NCI-H146 (cell line): ENCODE measurements around the gene TPT1.
"Not testable (repeated sequence)": the region's sequence is repeated elsewhere in the genome, so short reads cannot be mapped to it uniquely, and the experiment has no call there.

ENCODE experiments used
- DNase-seq: peaks from one replicate; lab custom pipeline; 2025; lab: John Stamatoyannopoulos, UW

TPT1 gene

DNA sequence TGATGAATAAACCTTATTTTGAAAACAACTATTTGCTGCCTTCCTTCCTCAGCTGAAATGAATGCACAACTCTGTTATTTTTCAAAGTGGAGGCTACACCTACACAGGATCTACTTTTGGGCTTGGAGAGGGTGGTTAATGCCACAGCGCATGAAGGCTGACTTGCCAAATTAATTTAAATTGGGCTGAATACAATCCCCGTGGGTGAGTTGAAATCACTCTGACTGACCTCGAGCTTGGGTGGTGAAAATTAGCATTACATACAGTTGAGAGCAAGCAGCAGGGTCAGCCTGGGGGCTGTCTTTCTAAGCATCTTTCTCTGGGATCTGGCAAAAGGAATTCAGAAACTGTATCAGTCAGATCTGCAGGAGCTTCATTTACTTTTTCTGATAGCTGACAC lies 38.5 kb downstream of the TPT1 start:
- DNase-seq = no peak

GRCh38 chr13:45301263-45301662 lies 39.7 kb downstream of the TPT1 start:
- no peak for DNase-seq

DNA sequence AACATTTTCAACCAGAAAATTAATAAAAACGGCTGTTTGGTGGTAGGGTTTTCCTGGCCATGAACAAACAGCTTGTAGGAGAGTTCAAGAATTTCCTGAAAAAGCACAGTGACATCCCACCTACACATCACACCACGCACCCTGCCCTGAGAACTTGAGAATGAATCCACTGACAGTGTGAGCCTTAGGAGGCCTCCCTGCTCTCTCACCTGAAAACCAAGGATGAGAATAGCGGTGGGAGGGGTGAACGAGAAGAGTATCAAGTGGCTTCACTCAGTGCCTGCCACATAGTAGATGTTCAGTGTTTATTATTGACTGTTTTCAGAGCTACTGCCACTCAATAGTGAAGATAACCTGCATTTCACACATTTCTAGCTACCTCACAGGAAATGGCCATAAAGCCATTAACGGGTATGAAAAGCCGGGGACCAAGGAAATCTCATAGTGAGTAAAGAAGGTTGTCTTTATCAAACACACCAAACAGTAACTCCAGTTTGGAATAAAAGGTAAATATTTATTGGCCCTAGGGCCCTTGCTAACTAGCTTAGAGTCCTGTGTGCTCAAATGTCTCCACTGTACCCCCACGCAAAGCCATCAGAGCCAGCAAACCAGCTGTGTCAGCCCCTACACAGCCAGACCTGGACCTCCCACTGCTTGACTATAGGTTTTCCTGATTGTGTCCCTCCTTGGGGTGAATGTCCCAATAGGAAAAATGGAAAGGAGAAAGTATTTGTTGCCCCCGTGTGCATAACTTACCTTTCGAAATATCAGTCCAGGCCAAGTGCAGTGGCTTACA lies 40.6 kb downstream of the TPT1 start:
- no peak for DNase-seq

- DNase-seq = no peak
Observed at GRCh38 chr13:45299194-45299593, 41.8 kb downstream of the TPT1 start.

DNA sequence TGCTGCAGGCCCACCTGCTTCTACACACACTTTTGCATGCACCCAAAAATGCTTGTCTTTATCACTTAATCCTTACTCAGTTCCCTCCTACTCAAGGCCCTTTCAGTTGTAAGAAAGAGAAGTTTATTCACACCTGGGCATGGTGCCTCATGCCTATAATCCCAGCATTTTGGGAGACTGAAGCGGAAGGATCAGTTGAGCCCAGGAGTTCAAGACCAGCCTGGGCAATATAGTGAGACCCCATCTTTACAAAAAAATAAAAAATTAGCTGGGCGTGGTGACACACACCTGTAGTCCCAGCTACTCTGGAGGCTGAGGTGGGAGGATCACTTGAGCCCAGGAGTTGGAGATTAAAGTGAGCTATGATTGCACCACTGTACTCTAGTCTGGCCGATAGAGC lies 42.4 kb downstream of the TPT1 start:
- not testable (repeated sequence) for DNase-seq

DNA sequence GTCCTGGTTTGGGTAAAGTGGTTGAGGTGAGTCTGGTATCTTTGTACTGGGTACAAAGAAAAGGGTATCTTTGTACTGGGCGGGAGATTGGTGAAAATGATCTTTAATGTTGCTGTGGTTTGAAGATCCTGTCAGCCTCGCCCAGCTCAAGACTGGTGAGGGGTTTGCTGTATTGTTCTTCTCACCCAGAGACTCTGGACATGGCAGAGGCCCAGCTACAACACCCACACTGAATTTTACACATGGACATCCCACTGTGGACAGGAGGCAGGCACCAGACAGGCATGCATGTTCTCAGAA lies 42.8 kb downstream of the TPT1 start:
- DNase-seq = no peak

DNA sequence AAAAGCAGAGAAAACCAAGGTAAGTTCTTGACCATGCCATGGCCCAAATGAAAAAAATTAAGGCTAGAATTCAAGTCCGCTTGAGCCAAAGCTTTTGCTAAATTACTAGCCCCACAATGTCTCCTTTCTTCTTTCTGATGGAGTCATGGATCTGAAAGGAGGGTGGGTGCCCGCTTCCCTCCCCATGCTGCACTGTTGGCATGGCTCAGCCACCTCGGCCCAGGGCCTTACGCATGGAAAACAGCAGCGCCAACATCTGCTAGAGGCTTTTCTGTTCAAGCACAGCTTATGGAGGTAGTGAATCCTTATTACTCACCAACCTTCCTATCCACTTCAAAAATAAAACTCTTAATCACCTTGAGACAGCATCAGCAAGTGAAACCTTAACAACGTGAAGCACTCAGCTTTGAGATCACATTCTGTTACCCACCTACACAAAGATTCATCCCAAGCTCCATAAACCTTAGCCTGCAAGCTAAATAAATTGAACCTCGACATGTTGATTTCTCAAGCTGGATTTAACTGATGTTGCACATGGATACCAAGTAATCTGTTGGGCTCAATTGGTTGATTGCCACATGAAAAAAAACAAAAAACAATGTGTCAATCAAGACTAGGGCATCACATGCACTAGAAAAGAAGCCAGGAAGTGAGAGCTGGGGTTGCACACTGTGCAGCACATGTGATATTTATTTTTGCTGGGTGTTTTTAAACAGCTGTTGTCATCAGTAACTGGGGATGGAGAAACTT lies 43.4 kb downstream of the TPT1 start:
- DNase-seq = no peak

- DNase-seq = no peak
Observed at GRCh38 chr13:45296259-45296658, 44.7 kb downstream of the TPT1 start.

DNA sequence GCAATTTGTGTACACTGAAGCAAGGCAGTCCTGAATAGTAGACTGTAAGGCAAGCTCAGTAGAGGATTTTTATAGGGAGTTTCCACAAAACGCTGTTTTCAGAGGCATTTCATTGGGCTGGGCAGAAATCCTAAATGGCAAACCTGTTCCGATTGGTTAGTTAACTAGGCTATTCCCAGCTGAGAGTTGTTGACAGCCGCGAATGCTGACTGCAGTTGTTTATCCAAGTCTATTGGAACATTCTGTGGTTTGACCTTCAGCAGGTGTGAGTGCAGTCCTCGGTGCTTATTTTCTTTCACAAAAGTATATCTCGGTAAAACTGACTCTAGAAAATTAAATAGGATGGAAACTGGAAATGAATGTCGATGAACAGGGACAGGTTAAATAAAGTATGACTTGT lies 45.4 kb downstream of the TPT1 start:
- DNase-seq = no peak

DNA sequence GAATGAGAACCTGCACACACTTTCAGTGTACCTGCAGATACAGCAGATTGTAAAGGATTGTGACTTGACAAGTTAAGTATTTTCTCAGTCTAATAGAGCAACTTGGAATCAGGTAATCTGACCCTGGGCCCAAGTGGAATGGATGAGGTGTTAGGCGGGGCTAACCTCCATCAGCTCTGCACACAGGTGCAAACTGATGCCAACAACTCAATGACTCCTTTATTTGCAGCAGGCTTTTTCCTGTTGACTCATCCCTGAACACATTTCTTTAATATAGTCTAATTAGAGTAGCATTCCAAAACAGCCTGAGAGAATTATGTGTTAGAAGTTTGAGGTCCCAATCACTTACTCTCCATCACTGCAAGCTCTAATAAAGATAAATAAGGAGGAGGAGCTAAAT lies 48.8 kb downstream of the TPT1 start:
- no peak for DNase-seq

DNA sequence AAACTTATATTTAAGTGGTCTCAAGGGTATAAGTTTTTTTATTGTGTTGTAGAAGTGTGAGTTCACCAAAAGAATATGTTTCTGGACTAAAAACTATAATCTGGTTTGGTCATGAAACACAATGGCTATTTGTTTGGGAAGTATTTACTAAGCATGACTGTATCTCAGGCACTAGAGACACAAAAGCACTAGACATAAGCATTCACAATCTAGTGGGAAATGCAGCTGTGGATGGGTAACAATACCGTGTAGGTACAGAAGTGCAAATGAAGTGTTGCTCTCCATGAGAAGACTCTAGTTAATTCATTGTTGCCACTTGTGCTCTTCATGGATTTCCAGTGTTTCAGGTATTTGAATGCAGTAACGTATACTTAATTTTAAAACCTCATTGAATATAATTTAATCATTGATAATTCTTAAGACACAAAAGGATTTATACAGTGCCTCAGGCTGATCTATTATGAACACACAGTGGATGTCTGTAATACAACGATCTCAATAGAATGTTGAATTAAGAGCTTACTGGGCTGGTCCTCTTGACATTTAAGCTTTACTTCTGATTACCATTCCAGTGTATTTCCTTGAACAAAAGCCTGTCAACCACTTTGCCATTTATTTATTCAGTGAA lies 50.9 kb downstream of the TPT1 start:
- DNase-seq = no peak
